Measurements from ENCODE around the gene AMIGO2.

- TF ChIP-seq POLR2AphosphoS5 (IDR thresholded peaks at IDR 0.05) (no peak), POLR2A (IDR thresholded peaks at IDR 0.05) (no peak)
- TF ChIP-seq, protein P1, sequence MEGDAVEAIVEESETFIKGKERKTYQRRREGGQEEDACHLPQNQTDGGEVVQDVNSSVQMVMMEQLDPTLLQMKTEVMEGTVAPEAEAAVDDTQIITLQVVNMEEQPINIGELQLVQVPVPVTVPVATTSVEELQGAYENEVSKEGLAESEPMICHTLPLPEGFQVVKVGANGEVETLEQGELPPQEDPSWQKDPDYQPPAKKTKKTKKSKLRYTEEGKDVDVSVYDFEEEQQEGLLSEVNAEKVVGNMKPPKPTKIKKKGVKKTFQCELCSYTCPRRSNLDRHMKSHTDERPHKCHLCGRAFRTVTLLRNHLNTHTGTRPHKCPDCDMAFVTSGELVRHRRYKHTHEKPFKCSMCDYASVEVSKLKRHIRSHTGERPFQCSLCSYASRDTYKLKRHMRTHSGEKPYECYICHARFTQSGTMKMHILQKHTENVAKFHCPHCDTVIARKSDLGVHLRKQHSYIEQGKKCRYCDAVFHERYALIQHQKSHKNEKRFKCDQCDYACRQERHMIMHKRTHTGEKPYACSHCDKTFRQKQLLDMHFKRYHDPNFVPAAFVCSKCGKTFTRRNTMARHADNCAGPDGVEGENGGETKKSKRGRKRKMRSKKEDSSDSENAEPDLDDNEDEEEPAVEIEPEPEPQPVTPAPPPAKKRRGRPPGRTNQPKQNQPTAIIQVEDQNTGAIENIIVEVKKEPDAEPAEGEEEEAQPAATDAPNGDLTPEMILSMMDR (IDR thresholded peaks at IDR 0.05): no peak
Measured at GRCh38 chr12:47065546-47065945, 14.2 kb downstream of the AMIGO2 start.

Data from suprapubic skin (tissue), 4 donors.